Brain microvascular endothelial cell (primary cell): Measurements from ENCODE around the gene CYFIP1.

ENCODE experiments used
- DNase-seq: peaks from one replicate; pipeline ENCODE4 v3.0.0-alpha.2; 2020
- H3K27ac ChIP-seq: fragments of 250-450 bp; sonication (Bioruptor Pico); 2 replicates; pipeline ENCODE4 v1.5.1; 2020; ENCODE audit warnings: mild to moderate bottlenecking, moderate library complexity
- H3K27me3 ChIP-seq: fragments of 250-450 bp; sonication (Bioruptor Pico); replicated peaks from 2 replicates; pipeline ENCODE4 v1.5.1; 2020; ENCODE audit warnings: mild to moderate bottlenecking
- H3K36me3 ChIP-seq: fragments of 250-450 bp; sonication (Bioruptor Pico); replicated peaks from 2 replicates; pipeline ENCODE4 v1.5.1; 2020; ENCODE audit warnings: mild to moderate bottlenecking
- H3K4me3 ChIP-seq: 2 replicates; pipeline ENCODE4 v1.5.1; 2011; ENCODE audit warnings: low read depth, mild to moderate bottlenecking, control low read depth, low read length, moderate library complexity
- in situ Hi-C: cut with HindIII; loops from 2 replicates; pipeline ENCODE4 v1.10.0; 2017; ENCODE audit warnings: low sequenced_read_pairs, low pct_ligation_motif_present
- TF ChIP-seq, protein P1 (sequence below): IDR thresholded peaks from 2 replicates; pipeline ENCODE4 v1.5.1; 2011; ENCODE audit warnings: low read depth, mild to moderate bottlenecking, moderate library complexity, low read length, control low read depth, inconsistent platforms; ENCODE audit errors: missing control alignments

Gene CYFIP1

DNA sequence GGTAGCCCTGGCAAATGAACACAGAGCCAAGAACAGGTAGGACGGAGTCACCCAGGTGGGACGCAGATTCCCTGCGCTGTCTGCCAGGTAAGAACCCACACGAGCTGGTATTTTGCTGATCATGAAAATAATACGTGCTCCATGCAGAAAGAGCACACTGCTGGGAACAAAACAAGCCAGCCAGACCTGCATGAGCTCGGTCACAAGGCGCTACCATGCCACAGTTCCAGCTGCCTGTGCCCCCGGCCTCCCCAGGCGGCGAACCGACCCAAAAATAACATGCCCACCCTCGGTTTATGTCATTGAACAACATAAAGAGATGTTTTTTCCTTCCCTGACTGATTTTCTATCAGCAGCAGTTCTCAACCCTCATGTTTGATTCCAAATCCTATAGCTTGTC is 25.8 kb downstream of the CYFIP1 start:
- DNase-seq: no peak
- H3K27ac ChIP-seq: no peak overlapping the region
- no peaks in the 10 kb centered on the region for H3K36me3 ChIP-seq
- TF ChIP-seq, protein P1, sequence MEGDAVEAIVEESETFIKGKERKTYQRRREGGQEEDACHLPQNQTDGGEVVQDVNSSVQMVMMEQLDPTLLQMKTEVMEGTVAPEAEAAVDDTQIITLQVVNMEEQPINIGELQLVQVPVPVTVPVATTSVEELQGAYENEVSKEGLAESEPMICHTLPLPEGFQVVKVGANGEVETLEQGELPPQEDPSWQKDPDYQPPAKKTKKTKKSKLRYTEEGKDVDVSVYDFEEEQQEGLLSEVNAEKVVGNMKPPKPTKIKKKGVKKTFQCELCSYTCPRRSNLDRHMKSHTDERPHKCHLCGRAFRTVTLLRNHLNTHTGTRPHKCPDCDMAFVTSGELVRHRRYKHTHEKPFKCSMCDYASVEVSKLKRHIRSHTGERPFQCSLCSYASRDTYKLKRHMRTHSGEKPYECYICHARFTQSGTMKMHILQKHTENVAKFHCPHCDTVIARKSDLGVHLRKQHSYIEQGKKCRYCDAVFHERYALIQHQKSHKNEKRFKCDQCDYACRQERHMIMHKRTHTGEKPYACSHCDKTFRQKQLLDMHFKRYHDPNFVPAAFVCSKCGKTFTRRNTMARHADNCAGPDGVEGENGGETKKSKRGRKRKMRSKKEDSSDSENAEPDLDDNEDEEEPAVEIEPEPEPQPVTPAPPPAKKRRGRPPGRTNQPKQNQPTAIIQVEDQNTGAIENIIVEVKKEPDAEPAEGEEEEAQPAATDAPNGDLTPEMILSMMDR: no peak
- in situ Hi-C loops: no loop called here
- no peak overlapping the region for H3K4me3 ChIP-seq
- H3K27me3 ChIP-seq: no peaks in the 10 kb centered on the region

DNA sequence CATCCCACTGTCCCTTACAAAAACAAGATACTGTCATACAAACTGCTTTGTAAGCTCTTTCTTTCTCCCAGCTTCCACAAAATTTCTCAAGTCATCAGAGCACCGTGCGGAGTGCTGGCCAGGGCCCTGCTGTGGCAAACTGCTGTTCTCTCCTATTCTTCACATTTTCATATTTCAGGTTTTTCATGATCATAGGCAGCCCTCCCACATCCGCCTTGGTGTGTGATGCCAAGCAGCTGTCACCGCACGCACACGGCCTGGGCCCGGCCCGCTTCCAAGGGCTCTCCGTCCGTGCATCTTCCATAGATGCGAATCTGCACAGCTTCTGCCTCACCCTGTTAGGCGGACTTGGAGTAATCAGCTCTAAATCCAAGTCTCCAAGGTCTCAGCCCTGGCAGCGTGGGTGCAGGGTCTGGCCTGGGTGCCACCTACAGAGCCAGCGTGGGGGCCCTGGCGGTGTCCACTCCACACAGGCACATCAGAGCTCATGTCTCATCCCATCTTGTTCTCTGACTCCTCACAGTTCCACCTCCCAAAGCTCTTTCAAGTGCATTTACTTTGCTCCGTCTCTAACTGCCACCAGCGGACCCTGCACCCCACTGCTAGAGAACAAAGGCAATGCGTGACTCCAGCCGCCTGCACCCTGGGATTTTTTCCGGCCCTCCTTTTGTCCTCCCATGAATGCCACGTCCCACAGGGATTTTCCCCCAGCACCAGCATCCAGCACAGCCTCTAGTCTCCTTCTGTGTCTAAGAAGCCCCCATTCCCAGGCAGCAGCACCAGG is 27.2 kb downstream of the CYFIP1 start:
- in situ Hi-C loops: no loop called here
- H3K27ac ChIP-seq: no peak overlapping the region
- no peaks in the 10 kb centered on the region for H3K36me3 ChIP-seq
- no peak for DNase-seq
- TF ChIP-seq, protein P1: no peak
- no peaks in the 10 kb centered on the region for H3K27me3 ChIP-seq
- H3K4me3 ChIP-seq: no peak overlapping the region

DNA sequence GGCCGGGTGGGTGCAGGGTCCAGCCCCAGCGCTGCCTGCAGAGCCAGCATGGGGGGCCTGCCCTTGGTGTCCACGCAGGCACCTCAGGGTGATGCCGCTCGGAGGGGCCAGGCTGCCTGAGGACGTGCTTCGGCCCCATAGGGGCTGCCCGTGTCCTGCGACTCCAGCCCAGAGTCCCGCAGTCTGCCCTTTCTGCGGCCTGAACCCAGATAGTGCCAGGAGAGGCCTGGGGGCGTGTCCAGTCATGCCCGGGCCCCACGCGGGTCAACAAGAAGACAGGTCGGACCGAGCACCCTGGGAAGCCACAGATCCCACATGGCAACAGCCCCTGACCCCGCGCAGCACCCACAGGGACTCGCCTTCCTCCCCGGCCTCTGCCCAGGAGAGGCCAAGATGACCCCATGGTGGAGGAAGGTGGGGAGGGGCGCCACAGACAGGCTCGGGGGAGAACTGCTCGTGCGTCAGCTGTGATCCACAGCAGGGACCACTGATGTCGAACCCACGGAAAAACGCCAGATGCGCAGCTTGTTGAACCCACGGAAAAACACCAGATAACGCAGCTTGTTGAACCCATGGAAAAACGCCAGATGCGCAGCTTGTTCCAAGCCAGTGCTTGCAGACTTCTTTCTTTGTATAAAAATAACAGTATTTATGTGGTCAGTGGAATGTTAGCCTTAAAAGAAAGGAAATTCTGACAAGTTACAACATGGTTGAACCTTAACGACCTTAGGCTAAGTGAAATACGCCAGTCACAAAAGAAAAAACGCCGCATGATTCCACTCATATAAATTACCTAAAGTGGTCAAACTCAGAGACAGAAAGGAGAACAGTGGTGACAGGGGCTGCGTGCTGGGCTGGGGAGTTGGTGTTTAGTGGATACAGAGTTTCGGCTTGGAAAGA is 28.5 kb downstream of the CYFIP1 start:
- TF ChIP-seq, protein P1: no peak
- Histone ChIP-seq H3K36me3 (no peaks in the 10 kb centered on the region), H3K27me3 (no peaks in the 10 kb centered on the region), H3K27ac (no peak overlapping the region), H3K4me3 (no peak overlapping the region)
- no peak for DNase-seq
- in situ Hi-C loops: no loop called here

DNA sequence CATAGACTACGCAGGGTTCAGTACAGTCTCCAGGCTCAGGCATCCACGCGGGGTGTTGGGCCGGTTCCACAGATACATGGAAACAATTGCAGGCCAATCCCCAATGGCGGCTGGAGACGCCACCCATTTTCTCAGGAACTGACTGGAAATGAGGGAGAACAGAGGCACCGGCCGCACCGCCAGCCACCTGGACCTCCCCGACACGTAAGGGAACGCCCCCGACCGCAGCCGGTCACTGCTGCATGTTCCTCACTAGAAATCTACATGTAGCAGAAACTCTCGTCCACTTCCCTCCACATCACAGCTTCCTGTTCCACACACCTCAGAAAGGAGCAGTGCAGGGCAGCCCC is 29.2 kb downstream of the CYFIP1 start:
- DNase-seq: no peak
- no peak overlapping the region for H3K27ac ChIP-seq
- H3K27me3 ChIP-seq: no peaks in the 10 kb centered on the region
- in situ Hi-C loops: no loop called here
- no peak overlapping the region for H3K4me3 ChIP-seq
- no peaks in the 10 kb centered on the region for H3K36me3 ChIP-seq
- TF ChIP-seq, protein P1: no peak

DNA sequence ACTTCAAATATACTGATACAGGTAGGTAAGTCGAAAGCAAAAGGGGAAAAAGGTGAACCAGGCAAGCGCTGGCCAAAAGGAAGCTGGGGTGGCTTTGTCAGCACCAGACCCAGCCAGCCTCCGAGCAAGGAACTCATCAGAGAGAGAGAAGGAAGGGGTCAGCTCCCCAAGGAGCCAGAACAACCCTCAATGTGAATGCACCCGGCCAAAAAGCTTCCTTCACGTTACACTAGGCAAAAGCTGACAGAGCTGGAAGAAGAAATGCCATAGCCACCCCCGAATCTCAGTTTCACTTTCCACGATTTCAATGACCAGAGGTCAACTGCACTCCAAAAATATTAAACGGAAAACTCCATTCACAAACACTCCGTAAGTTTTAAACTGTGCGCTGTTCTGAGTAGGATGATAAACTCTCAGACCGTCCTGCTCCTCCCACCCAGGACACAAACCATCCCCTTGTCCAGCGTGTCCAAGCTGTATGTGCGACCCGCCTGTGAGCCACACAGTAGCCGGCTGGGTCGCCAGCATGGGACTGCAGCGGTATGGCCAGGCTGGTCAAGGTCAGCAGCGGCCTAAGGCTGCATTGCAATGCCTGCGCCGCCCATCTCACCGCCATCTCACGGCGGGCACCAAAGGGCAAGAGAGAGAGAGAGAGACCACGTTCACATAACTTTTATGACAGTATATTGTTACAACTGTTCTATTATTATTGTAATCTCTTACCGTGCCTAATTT is 29.7 kb downstream of the CYFIP1 start:
- H3K27me3 ChIP-seq: no peaks in the 10 kb centered on the region
- in situ Hi-C loops: no loop called here
- no peak for DNase-seq
- TF ChIP-seq, protein P1: no peak
- H3K36me3 ChIP-seq: no peaks in the 10 kb centered on the region
- H3K27ac ChIP-seq: no peak overlapping the region
- no peak overlapping the region for H3K4me3 ChIP-seq
